Glomerular endothelial cell (primary cell): ENCODE results near the gene RIMOC1. TPM values are rescaled to one million over a fixed set of nuclear protein-coding genes. Genes with fewer than 3 reads are reported as not detected.

Source experiments
- total RNA-seq: library from RNA; depleted of rRNA; stranded (reverse); fragments of >200 nt; gene quantifications from 2 replicates; pipeline ENCODE4 v1.2.3, GENCODE V29; 2015

RIMOC1 gene
- total RNA-seq, 1 donor from 2014 or later: 20.9 TPM

Other genes with a start within 250 kb of the RIMOC1 start
- gene OXCT1, start 33.9 kb upstream of the RIMOC1 start, total RNA-seq: 9.0 and 14.1 TPM in 2 replicates
- 6.2 and 8.3 TPM in 2 replicates for gene FBXO4, start 20.9 kb downstream of the RIMOC1 start, total RNA-seq